Breast epithelium (tissue), 3 donors: ENCODE results near the gene NIPAL1.

Experiments
- POLR2A ChIP-seq: fragments of 450-650 bp; IDR thresholded peaks from one replicate; pipeline ENCODE4 v1.6.1; 2016; ENCODE audit warnings: antibody characterized with exemption, mild to moderate bottlenecking, moderate library complexity
- POLR2AphosphoS5 ChIP-seq, 3 donors: sonication (generic); formaldehyde crosslinking; IDR thresholded peaks; one replicate each; pipeline ENCODE4 v1.6.1; 2017; ENCODE audit warnings: antibody characterized with exemption in 3 of 3

GRCh38 chr4:48024522-48024921, 8.0 kb downstream of the NIPAL1 start:
- TF ChIP-seq POLR2AphosphoS5 (IDR thresholded peaks at IDR 0.05) (no peak), POLR2A (no peak)
